Measurements from ENCODE around the gene CISTR.
"Not testable (repeated sequence)": the region's sequence is repeated elsewhere in the genome, so short reads cannot be mapped to it uniquely, and the experiment has no call there.

CISTR gene

DNA sequence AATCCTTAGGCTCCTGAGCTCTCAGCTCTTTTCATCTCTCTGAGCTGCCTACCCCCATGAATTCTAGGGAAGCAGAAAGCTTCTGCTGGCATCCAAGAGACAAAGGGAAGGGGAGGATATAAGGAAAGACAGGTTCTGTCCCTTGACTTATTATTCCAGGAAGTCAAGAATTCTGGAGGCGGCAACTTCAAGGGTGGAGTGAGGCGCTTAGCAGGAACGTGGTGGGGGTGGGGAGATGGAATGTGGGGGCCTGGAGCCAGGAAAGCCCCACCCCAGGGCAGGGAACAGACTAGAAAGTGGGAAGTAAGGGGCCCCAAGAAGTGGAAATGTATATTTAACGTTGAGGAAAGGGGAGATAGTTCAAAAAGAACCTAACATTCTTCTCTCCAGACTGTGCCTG is 26.0 kb downstream of the CISTR start:
- TF ChIP-seq, protein P1, sequence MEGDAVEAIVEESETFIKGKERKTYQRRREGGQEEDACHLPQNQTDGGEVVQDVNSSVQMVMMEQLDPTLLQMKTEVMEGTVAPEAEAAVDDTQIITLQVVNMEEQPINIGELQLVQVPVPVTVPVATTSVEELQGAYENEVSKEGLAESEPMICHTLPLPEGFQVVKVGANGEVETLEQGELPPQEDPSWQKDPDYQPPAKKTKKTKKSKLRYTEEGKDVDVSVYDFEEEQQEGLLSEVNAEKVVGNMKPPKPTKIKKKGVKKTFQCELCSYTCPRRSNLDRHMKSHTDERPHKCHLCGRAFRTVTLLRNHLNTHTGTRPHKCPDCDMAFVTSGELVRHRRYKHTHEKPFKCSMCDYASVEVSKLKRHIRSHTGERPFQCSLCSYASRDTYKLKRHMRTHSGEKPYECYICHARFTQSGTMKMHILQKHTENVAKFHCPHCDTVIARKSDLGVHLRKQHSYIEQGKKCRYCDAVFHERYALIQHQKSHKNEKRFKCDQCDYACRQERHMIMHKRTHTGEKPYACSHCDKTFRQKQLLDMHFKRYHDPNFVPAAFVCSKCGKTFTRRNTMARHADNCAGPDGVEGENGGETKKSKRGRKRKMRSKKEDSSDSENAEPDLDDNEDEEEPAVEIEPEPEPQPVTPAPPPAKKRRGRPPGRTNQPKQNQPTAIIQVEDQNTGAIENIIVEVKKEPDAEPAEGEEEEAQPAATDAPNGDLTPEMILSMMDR (conservative IDR thresholded peaks at IDR 0.05), result no peak
- H3K27ac ChIP-seq, result no peak overlapping the region

DNA sequence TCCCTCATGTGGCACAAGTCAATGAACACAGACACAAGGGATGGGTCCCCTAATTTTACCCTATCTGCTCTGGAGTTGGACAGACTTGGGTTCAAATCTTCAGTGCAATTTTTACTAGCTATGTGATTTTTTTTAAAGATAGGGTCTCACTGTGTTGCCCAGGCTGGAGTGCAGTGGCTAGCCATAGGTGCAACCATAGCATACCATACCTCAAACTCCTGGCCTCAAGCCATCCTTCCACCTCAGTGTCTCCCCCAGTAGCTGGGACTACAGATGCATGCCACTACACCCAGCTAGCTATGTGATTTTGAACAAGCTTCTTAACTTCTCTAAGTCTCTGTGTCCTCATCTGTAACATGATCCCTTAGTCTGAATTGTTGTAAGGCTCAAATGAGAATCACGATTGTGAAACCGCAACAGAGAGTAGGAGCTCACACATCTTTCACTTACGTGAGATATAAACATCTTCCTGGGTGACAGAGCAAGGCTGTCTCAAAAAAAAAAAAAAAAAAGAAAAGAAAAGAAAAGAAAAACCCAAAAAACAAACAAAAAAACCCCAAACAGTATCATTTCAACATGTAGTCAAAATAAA is 29.2 kb downstream of the CISTR start:
- TF ChIP-seq, protein P1 (conservative IDR thresholded peaks at IDR 0.05), result no peak
- H3K27ac ChIP-seq, result no peak overlapping the region

DNA sequence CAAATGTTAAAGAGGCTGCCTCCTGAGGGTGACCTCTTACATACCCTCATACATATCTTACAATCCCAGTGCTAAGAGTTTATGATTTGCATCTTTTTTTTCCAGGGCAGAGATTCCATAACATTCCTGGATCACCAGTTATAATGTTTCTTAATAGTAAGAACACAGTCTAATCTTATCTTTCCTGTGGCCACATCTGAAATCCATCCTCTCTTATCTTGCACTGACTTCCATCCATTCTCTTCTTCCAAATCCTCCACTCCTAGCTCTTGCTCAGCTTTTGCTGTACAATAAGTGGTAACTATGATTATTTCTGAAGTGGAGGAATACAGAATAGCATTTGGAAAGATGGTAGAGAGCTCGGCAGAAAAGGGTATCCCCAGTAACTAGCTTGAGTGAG is 30.8 kb downstream of the CISTR start:
- TF ChIP-seq, protein P1 (conservative IDR thresholded peaks at IDR 0.05), result no peak
- no peak overlapping the region for H3K27ac ChIP-seq

DNA sequence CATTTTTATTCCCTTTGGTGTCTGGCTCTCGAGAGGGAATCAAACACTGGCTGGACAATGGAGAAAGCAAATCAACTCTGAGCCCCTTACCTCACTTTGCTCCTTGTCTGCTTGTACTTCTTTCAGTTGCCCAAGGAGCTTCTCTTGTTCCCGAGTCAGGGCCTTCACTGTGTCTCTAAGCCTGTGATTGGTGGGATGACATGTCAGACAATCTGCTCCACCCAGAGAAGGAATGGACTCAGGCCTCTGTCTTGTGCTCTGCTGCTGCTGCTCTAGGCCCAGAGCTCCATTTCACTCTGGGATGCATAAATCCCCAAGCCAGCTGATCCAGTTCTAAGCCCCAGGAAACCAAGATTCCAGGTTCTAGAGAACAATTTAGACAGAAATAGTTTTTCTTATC is 32.1 kb downstream of the CISTR start:
- TF ChIP-seq, protein P1 (conservative IDR thresholded peaks at IDR 0.05), result no peak
- H3K27ac ChIP-seq, result no peak overlapping the region

DNA sequence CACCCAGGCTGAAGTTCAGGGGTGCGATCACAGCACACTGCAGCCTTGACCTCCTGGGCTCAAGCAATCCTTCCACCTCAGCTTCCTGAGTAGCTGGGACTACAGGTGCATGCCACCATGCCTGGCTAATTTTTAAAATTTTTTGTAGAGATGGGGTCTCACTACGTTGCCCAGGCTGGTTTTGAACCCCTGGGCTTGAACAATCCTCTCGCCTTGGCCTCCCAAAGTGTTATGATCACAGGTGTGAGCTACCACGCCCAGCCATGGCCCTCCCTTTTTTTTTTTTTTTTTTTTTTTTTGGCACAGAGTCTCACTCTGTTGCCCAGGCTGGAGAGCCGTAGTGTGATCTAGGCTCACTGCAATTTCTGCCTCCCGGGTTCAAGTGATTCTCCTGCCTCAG is 33.2 kb downstream of the CISTR start:
- not testable (repeated sequence) for H3K27ac ChIP-seq

DNA sequence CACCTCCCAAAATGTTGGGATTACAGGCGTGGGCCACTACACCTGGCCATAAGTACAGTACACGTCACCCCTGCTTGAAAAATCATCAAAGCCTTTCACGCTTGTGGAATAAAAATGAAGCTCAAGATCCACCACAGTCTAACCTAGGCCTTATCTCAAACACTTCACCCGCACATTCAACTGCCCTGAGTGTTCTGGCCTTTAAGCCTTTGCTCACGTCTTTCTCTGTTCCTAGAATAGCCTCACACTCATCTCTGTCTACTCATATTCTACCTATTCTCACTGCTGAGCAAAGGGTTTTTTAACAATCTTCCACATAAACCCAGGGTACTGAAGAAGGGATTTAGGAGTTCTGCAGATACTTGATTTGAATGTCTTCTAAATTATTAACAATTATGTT is 34.5 kb downstream of the CISTR start:
- no peak overlapping the region for H3K27ac ChIP-seq
- TF ChIP-seq, protein P1 (conservative IDR thresholded peaks at IDR 0.05), result no peak

DNA sequence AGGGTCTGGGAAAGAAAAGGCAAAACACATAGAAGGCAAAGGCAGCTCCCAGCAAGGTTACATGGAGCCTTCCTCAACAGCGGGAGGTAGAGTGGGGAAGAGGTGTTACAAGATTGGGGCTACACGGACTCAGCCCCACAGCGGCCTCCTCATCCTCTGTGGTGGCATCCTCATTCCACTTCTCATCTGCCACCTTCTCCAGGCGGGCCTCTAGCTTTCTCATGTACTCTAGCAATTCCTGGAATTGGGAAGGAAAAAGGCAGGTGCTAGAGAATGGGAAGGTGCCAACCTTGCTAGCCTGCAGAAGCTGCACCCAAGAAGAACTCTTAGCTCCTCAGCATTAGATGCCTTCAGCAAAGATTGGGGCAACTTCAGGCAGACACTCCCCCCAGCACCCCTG is 37.8 kb downstream of the CISTR start:
- TF ChIP-seq, protein P1 (conservative IDR thresholded peaks at IDR 0.05), result no peak
- H3K27ac ChIP-seq, result no peak overlapping the region

DNA sequence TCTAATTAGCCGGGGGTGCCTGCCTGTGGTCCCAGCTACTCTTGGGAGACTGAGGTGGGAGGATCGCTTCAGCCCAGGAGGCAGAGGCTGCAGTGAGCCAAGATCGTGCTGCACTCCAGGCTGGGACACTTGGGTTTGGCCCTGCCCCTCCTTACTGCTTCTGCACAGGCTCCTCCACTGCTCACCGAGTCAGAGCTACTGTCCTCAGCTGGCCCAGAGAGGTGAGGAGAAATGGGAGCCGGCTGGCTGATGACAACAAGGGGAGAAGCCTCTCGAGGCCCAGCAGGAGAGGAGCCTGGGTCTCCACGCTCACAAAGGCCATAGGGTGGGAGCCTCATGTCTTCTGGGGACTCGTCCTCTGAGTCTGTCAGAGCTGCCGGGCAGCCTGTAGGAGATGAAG is 38.3 kb downstream of the CISTR start:
- TF ChIP-seq, protein P1 (conservative IDR thresholded peaks at IDR 0.05), result no peak
- H3K27ac ChIP-seq, result no peak overlapping the region

All from VCaP (cell line).